NCI-H1105 (cell line): ENCODE measurements around the gene TSSK6.
A peak's percentile ranks its signal among the peaks of the same experiment; 100 is the strongest.

Experiments used
- DNase-seq: peaks from one replicate; lab custom pipeline; 2025; lab: John Stamatoyannopoulos, UW

The TSSK6 gene

DNA sequence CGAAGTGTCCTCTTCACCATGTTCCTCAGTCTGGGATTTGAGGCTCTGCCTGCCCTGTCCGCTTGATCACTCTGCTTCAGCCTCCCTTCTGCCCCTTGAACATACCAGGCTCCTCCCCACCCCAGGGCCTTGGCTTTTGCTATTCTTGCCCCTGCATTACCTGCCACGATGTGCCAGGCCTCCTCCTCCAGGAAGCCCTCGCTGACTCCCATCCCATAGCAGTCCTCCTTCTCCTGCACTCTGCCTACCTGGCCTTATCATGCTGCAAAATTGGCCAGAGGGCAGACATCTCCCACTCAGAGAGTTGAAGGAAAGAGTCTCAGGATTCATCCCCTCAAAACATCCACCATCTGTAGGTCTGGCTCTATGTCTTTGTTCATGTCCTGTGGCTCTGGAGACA, 15.5 kb upstream of the TSSK6 start:
- DNase-seq, result no peak

DNA sequence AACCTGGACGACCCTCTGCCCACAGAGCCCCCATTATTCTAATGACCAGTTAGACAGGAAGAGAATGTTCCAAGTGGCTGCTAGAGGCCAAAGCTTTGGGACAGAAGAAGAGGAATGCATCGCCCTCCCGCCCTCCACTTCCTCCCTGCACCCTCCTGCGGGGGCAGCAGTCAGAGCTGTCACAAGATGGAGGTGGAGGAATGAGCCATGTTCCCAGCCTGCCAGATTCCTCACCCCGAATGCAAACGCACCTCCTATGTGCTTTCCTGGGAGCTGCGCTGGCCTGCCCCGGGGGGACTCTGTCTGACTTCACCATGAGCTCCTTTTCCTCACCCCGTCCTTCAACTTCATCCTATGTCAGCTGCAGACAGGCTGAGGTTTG, 15.1 kb upstream of the TSSK6 start:
- no peak for DNase-seq

DNA sequence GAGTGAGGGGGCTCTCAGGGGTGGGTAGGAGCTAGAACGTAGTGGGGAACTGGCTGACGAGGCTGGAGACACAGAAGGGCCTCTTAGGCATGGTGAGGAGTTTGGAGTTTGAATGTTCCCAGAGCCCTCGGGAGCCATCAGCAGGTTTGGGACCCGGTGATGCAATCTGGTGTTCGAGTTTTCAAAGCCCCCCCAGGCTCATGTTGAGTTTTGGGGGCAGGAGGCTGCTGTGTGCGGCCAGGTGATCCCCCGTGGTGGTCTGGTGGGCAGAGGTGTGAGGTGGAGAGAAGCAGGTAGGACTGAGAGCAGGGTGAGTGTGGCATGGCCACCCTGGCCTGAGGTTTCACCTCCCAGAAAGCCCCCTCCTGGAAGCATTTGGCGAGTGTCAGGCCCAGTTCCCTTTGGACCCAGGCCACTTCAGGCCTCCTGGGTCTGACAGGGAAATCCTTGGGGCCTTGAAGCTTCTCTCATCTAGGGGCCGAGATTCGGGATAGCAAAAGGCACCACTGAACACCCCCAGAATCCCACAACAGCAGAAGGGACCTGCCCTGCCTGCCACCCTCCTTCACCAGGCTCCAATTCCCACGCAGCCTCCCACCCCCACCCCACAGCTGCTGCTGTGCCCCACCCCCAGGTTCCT, 14.6 kb upstream of the TSSK6 start:
- DNase-seq, result no peak

DNA sequence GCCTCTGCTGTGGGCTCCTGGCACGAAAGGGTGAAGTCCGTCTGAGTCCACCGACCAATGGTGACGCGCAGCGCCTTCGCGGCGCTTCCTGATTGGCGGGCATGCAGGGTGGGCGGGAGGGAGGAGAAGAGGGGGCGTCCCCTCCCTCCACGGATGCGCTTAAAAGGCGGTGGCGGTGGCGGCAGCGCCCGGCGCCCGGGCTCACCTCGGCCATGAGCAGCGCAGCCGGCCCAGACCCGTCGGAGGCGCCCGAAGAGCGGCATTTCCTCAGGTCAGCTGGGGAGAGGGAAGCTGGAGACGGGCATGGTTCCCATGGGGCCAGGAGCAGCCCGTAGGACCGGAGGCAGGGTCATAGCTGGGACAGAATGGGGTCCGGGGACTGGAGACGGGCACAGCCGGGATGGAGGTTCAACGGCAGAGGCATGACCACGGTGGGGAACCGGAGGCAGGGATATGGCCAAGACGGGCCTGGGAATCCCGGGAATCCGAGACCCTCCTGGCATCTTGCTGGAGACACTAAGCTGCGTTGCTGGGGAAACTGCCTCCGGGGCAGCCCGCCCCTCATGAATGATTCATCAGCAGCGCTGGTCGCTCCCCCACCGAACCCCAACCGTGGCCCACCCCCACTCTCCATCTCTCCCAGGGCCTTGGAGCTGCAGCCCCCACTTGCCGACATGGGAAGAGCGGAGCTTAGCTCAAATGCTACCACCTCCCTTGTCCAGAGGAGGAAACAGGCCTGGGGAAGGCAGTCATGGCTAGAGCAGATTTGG, 13.6 kb upstream of the TSSK6 start, which contains the start of gene YJEFN3:
TSS of gene YJEFN3 (plus strand) at position 191 of the 770 bp plus-strand sequence. CDS start at position 213, 22 bp downstream.
- DNase-seq, result peak; percentile 86

DNA sequence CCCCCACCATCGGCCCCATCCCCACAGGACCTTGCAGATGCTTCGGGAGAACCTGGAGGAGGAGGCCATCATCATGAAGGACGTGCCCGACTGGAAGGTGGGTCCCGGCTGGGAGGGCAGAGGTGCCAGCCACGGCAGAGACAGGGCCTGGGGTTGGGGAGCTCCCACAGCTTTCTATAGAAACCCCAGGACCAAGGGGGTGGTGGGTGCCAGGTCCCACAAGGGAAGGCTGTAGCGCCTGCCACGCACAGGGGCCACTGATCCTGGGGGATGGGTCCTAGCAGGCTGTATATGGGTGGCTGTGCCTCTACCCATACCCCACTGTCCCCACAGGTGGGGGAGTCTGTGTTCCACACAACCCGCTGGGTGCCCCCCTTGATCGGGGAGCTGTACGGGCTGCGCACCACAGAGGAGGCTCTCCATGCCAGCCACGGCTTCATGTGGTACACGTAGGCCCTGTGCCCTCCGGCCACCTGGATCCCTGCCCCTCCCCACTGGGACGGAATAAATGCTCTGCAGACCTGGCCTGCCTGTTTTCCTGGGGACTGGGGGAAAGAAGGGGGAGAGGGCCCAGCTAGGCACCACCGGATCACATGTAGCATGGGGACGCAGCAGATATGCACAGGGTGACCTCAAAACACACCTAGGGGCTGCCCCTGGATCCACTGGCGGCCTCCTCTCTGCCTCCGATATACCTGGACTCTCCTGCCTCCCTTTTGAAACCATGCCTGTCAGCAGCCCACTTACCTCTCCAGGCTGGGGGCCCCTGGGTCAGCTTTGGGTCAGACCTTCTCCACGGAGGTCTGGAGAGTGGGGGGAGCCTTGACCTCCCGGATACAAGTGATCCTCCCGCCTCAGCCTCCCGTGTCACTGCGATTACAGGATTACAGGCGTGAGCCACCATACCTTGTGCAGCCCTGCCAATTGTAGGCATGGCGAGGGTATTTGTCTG, 12.6 kb upstream of the TSSK6 start:
- DNase-seq, result no peak

DNA sequence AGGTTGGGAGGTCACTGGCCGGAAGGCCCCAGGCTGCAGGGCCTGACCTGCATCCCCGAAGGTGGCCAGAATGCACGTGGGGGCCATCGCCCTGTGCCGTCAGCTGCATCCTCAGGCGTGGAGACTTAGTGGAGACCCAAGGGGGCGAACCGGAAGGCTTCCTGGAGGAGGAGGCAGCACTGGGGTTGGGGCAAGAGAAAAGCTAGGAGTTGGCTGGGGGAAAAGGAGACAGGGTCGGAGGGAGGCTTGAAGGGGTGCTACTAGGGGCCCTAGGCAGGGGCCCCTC, 12.0 kb upstream of the TSSK6 start:
- DNase-seq, result no peak

DNA sequence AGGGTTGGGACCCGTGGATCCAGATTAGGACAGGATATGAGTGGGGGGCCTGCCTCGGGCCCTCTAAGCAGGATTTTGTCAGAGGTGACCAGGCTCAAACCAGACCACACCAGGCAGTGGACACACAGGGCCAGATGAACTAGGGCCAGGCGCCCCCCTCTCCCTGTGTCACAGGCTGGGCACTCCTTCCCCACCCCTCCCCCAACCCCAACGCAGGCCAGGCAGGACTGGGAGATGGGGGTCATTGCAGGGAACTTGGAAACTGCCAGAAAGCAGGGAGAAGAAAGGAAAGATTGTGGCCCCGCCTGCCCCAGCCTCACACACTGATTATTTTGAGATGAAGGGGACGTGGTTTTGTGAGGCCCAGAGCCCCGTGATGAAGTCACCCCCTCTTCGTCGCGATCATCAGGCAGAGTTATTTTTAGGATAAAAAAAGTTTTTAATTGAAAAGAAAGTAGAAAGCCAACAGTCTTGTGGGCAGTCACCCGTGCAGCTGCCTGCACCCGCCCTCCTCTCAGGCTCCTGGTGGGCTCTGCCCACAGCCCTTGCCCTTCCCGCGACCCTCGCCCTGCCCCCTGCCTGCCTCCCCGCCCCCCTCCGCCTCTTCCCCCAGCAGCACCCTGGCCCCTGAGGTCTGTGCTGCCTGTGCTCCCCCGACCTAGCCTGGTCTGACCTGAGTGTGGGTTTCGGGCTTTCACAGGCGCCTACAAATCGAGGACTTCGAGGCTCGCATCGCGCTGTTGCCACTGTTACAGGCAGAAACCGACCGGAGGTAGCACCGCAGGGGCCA, 11.4 kb upstream of the TSSK6 start:
- no peak for DNase-seq

DNA sequence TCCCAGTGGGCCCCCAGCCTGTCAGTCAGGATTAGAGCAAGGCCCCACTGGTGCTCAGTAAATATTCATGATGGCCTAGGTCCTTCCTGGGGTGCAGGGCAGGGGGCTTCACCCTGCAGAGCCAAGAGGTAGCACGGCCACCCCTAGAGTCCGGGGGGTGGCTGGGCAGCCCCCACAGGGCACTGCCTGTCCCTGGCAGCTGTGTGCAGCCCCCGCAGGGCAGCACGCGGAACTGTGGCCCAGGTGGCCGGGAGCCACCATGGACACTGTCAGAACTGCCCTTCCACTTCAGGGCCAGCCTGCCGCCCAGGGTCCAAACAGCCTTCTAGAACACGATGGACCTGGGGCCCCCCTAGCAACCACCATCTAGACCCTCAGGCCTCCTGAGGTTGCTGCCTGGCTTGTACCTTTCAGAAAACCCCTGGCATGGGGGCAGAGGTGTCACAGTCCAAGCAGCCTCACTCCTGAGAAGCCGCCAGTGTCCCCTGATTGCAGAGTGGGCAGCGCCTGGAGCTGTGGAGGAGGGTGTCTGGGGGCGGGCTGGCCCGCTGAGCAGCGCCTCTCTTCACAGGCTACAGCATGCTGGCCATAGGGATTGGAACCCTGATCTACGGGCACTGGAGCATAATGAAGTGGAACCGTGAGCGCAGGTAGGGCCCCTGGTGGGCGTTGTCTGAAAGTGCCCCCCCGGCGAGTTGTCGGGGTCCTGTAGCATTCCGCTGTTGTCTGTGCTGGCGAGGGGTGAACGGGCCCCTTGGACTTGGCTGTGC, 10.4 kb upstream of the TSSK6 start:
- no peak for DNase-seq

DNA sequence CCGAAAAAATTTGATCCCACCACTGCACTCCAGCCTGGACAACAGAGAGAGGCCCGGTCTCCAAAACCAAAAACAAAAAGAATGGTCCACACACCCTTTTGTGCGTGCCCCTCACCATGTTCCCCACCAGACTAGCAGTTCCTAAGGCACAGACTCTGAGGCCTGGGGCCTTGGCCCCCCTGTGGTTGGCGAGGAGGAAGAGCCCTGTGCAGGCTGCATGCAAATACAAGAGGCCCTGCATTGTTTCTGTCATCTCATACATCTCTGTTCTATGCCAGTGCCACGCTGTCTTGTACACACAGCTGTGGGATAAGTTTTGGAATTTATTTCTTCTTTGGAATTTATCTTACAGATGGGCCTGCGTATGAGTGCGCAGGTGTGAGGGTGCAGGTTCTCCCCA, 8.7 kb upstream of the TSSK6 start:
- no peak for DNase-seq

DNA sequence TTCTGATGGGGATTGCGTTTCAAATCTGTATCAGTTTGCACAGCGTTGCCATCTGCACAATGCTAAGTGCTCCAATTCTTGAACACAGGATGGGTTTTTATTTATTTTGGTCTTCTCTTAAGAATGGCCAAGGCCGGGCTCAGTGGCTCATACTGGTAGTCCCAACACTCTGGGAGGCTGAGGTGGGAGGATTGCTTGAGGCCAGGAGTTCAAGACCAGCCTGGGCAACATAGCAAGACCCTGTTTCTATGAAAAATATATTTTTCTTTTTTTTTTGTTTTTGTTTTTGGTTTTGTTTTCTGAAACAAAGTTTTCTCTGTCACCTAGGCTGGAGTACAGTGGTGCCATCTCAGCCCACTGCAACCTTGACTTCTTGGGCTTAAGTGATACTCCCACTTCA, 7.8 kb upstream of the TSSK6 start:
- DNase-seq, result no peak

DNA sequence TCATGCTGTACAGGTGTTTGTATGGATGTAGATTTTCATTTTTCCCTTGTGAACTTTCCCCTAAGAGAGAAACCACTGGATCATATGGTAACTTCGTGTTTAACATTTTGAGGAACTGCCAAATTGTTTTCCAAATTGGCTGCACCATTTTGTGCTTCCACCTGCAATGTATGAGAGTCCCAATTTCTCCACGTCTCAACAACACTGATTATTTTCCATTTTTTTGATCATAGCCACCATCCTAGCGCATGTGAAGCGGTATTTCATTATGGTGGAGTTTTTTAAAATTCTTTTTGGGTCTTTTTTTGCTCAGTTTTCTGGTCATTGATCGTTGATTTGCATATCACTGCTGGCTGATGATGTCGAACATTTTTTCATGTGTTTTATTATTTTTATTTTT, 5.6 kb upstream of the TSSK6 start:
- no peak for DNase-seq

DNA sequence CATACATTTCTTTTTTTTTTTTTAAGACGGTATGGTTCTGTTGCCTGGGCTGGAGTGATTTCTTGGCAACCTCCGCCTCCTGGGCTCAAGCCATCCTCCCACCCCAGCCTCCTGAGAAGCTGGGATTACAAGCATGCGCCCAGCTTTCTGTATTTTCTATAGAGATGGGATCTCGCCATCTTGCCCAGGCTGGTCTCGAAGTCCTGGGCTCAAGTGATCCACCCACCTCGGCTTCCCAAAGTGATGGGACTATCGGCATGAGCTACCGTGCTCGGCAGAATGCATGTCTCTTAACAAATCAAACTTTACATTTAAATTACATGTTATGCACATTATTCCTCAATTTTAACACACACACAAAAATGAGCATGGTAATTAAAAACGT, 1.9 kb upstream of the TSSK6 start:
- no peak for DNase-seq

DNA sequence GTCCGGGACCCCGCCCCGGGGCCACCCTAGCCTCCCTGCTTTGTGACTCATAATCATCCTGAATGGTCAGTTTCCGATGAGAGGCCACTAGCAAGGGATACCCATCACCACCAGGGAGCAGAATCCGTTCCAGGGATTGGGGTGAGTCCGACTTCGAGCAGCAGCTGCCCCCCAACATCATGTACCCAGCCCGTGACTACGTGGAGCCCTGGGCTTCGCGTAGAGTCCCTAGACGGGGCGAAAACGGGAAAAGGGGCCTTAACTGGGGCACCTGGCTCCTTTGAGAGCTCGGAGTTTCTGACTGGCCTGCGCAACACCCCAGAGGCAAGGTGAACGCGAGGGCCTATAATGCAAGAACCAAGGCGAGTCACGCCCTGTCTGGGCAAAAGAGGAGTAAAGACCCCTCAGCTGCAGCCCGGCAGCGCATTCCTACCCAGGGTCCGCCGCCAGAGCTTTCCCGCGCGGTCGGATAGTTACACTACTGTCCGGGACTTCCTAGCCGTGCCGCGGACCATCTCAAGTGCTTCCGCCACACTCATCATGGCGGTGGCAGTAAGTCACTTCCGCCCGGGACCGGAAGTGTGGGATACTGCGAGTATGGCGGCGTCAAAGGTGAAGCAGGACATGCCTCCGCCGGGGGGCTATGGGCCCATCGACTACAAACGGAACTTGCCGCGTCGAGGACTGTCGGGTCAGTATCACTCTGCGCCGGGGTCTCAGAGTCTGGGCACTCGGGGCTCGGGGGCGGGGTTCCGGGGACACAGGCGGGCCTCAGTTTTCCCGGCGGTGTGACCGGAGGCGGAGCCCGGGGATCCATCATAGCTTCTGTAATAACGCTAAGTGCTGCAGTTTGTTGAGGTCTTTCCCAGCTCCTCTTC, 533 bp upstream of the TSSK6 start, which contains the start of gene NDUFA13:
TSS of gene NDUFA13 (plus strand) at position 584 of the 878 bp plus-strand sequence. CDS start at position 598, 14 bp downstream.
- peak; percentile 78 for DNase-seq

DNA sequence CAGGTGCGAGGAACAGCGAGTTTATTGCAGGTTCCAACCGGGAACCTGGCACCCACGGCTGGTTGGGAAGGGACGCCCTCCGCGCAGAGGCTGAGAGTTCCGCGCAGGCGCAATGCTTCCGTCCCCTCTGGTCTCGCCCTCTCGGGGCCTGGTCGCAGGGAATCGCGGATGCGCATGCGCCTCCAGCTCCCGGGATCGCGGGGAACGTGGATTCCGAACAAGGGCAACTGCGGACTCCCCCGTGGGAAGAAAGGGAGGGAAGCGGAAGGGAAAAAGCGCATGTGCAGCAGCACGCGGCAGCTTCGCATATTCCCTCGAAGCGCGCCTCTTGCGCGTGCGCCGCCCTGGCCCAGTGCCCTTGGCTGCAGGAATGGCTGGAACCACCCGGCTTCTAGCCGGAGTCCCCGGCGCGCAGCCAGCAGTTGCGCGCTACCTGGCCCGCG, 1.1 kb downstream of the TSSK6 start:
- no peak for DNase-seq

DNA sequence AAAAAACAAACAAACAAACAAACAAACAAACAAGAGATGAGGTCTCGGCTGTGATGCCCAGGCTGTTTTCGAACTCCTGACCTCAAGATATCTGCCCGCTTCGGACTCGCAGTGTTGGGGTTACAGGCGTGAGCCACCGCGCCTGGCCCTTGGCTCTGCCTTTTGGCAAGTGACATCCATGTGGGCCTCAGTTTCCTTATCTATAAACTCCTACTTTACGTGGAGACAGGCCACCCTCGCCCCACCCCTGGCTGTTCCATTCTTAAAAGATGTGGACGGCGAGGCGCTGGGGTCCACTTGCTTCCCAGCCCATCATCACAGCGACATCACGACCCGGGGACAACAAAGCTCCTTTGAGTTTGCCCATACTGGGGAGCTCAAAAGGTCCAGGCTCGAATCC, 1.7 kb downstream of the TSSK6 start:
- DNase-seq, result no peak

DNA sequence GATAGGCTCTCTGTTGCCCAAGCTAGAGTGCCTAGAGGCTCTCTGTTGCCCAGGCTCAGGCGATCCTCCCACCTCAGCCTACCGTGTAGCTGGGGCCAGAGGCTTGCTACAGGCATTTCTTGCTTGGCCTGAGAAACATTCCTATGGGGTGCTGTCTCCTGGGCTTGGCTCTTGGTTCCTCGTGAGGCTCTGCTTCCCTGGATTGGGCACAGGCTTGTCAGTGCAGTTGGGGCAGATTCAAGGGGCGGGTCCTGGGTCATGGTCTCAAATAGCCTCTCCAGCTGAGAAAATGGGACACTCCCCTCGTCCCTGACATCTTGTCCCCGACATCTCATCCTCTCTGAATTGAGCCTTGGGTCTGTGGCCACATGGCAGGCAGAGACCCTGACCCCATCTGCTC, 4.9 kb downstream of the TSSK6 start:
- no peak for DNase-seq

DNA sequence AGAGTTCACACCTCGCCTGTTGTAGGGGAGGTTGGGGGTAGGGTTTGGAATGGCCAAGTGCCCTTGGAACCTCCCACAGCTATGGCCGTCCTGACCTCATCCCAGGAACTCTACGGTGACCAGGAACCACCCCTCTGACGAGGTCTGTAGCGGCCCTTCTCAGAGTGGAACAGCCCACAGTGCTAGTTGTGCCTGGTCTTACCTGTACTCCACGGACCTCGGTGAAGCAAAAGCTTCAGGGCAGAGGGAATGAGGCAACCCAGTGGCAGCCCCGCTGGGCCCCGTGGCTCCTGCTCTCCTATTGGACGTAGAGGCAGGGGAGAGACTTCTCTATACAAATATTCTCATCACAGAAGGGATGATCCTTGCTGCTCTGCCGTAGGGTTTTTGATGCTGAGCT, 7.1 kb downstream of the TSSK6 start:
- no peak for DNase-seq

DNA sequence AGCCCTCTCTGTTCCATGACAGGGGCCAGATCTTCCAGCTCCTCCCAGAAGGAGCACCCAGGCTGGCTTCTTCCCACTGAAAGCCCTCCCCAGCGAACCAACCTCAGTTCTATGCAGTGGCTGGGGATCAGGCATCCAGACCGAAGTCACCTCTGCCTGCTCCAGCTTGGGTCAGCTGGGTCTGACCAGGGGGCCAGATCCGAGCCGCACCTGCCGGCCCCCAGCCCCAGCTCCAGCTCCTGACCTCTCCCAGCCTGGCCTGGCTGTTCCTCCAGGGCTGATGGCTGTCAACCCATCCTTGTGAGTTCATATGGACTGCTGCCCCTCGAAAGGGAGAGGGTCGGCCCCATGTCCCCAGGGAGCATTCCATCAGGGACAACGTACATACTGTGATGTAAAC, 8.0 kb downstream of the TSSK6 start:
- DNase-seq, result no peak

DNA sequence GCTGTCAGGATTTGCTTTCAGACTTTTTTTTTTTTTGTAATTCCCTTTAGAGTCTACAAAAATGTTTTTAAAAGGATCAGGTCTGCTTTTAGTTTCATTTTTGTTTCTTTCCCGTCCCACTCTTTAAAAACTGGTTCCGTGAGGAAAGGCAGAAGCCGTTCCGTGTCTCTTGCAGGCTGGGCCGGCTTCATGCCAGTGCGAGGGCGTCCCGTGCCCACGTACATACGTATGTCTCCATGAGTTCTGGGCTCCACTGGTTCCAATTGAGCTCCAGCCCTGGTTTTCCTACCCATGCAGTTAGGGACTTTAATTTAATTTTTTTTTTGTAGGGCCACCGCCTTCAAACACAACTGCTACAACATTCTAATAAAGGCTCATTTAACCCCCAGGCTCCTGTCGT, 8.8 kb downstream of the TSSK6 start:
- no peak for DNase-seq

DNA sequence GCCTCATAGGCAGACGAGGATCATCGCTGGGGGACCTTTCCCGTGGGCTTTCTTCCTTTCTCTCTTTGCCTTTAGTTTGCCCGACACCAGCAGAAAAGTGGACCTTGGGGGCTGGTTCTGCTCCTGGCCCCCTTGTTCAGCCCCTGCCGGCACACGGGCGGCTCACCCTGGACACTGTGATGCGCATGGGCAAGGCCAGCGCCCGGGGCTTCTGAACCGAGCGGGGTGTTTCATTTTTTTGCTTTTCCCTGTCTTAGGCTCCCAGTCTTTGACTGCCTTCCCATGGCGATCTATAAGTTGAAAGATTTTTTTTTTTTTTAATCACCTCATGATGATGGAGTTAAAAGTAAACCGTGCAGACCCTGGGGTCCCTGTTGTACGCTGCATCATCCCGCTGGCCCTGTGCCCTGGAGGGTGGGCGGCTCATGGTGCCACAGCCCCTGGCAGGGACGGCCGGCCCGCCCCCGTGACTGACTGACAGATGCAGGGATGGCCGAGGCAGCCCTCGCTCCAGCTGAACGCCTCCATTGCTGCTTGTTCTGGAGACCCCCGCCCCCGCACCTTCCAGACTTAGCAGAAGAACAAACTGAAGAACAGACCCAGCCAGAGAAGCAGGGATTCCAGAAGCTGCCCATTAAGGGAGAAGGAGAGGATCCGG, 9.6 kb downstream of the TSSK6 start:
- DNase-seq, result no peak
